A673 (cell line): ENCODE measurements around the gene SNX18. TPM values are rescaled to one million over a fixed set of nuclear protein-coding genes. Genes with fewer than 3 reads are reported as not detected.

ENCODE experiments used
- BruUV-seq: library from RNA; stranded (reverse); fragments of 400-500 nt; replicated peaks from 2 replicates; lab custom pipeline; 2021; lab: Mats Ljungman, UMichigan
- CTCF ChIA-PET: fragments of 300-600 bp; sonication (Branson Sonifier 250); formaldehyde crosslinking; loops from one replicate; lab custom pipeline; 2022; ENCODE audit warnings: antibody characterized with exemption; lab: Charles Lee
- POLR2A ChIA-PET: fragments of 300-600 bp; sonication (Branson Sonifier 250); formaldehyde crosslinking; loops from one replicate; lab custom pipeline; 2022; ENCODE audit warnings: antibody characterized with exemption; ENCODE audit not compliant: low non-redundant PET; lab: Charles Lee
- DNase-seq: peaks from one replicate; pipeline ENCODE4 v3.0.0-alpha.2; 2015; ENCODE audit warnings: low spot score
- H3K27ac ChIP-seq: fragments of 200-600 bp; sonication (generic); 2 replicates; pipeline ENCODE4 v1.5.1; 2016; ENCODE audit warnings: mixed run types, low read depth, mild to moderate bottlenecking, mixed read lengths, antibody characterized with exemption, low read length; ENCODE audit not compliant: poor library complexity, severe bottlenecking
- H3K27me3 ChIP-seq: fragments of 200-600 bp; sonication (generic); replicated peaks from 2 replicates; pipeline ENCODE4 v1.6.1; 2017; ENCODE audit warnings: mixed run types, low read depth, mild to moderate bottlenecking, mixed read lengths, antibody characterized with exemption, low read length; ENCODE audit not compliant: insufficient read depth, poor library complexity
- H3K36me3 ChIP-seq: fragments of 200-600 bp; sonication (generic); 2 replicates; pipeline ENCODE4 v1.6.1; 2016; ENCODE audit warnings: mixed run types, mild to moderate bottlenecking, mixed read lengths, antibody characterized with exemption, low read length; ENCODE audit not compliant: insufficient read depth, poor library complexity, severe bottlenecking
- H3K4me1 ChIP-seq: fragments of 200-600 bp; sonication (generic); 2 replicates; pipeline ENCODE4 v1.6.1; 2017; ENCODE audit warnings: mixed run types, mild to moderate bottlenecking, mixed read lengths, antibody characterized with exemption, low read length; ENCODE audit not compliant: insufficient read depth, poor library complexity, severe bottlenecking
- H3K4me3 ChIP-seq: fragments of 200-600 bp; sonication (generic); 2 replicates; pipeline ENCODE4 v1.5.1; 2016; ENCODE audit warnings: low read depth, mixed run types, mild to moderate bottlenecking, mixed read lengths, low read length; ENCODE audit not compliant: poor library complexity, severe bottlenecking
- H3K9me3 ChIP-seq: fragments of 200-600 bp; sonication (generic); 2 replicates; pipeline ENCODE4 v1.6.1; 2016; ENCODE audit warnings: mixed run types, low read depth, mild to moderate bottlenecking, mixed read lengths, antibody characterized with exemption, low read length; ENCODE audit not compliant: poor library complexity, severe bottlenecking
- CTCF ChIP-seq: fragments of 300-800, 200-600 bp; sonication (generic); conservative IDR thresholded peaks from 2 replicates; pipeline ENCODE4 v1.5.1; 2017; ENCODE audit warnings: low read depth, mild to moderate bottlenecking, antibody characterized with exemption, low read length, moderate library complexity, mixed read lengths
- EZH2 ChIP-seq: fragments of 200-600 bp; sonication (generic); IDR thresholded peaks from 2 replicates; pipeline ENCODE4 v1.6.1; 2017; ENCODE audit warnings: borderline replicate concordance, low read depth, mild to moderate bottlenecking, mixed read lengths, antibody characterized with exemption, low read length; ENCODE audit not compliant: poor library complexity, severe bottlenecking
- intact Hi-C: fragments of 100-400 bp; cut with micrococcal nuclease; formaldehyde crosslinking; loops from one replicate; pipeline ENCODE4 v1.10.0; 2022; ENCODE audit not compliant: unreplicated experiment
- total RNA-seq: library from RNA; stranded (reverse); gene quantifications from 2 replicates; pipeline ENCODE4 v1.2.3, GENCODE V29; 2021

SNX18 gene
- total RNA-seq, 1 experiment from 2014 or later: 140 TPM

GRCh38 chr5:54538156-54538555, 20.6 kb downstream of the SNX18 start:
- Histone ChIP-seq H3K9me3 (no peaks in the 10 kb centered on the region), H3K4me3 (no peak overlapping the region), H3K36me3 (peaks cover 26% of the 10 kb centered on the region), H3K4me1 (peaks cover 57% of the 10 kb centered on the region), H3K27ac (peak overlapping the region; percentile 17), H3K27me3 (no peaks in the 10 kb centered on the region)
- TF ChIP-seq CTCF (no peak), EZH2 (no peak)
- no TSS peak for BruUV-seq
- DNase-seq: no peak
- intact Hi-C loops: no loop called here
- CTCF ChIA-PET: interaction anchor here (0.6 kb wide), 1 partner anchor 244 kb away, joined by 4 read pairs; no protein-coding TSS in a partner anchor
- POLR2A ChIA-PET: no interaction called here

GRCh38 chr5:54539001-54539400, 21.4 kb downstream of the SNX18 start:
- no peak for DNase-seq
- ChIA-PET POLR2A (no interaction called here), CTCF (no interaction called here)
- intact Hi-C loops: no loop called here
- BruUV-seq: no TSS peak
- H3K27ac ChIP-seq: no peak overlapping the region
- H3K4me1 ChIP-seq: peaks cover 51% of the 10 kb centered on the region
- TF ChIP-seq EZH2: no peak
- TF ChIP-seq CTCF: no peak
- no peak overlapping the region for H3K4me3 ChIP-seq
- no peaks in the 10 kb centered on the region for H3K9me3 ChIP-seq
- H3K27me3 ChIP-seq: no peaks in the 10 kb centered on the region
- H3K36me3 ChIP-seq: peaks cover 31% of the 10 kb centered on the region

GRCh38 chr5:54540286-54540685, 22.7 kb downstream of the SNX18 start:
- intact Hi-C loops: no loop called here
- no peak overlapping the region for H3K4me3 ChIP-seq
- ChIA-PET CTCF (no interaction called here), POLR2A (no interaction called here)
- H3K4me1 ChIP-seq: peaks cover 48% of the 10 kb centered on the region
- no peaks in the 10 kb centered on the region for H3K27me3 ChIP-seq
- DNase-seq: no peak
- no peak for TF ChIP-seq EZH2
- no peak for TF ChIP-seq CTCF
- H3K36me3 ChIP-seq: peaks cover 37% of the 10 kb centered on the region
- BruUV-seq: no TSS peak
- no peak overlapping the region for H3K27ac ChIP-seq
- H3K9me3 ChIP-seq: no peaks in the 10 kb centered on the region
